Measurements from ENCODE around the gene PLEKHM3. TPM values are rescaled to one million over a fixed set of nuclear protein-coding genes. Genes with fewer than 3 reads are reported as not detected.

PLEKHM3 gene
- polyA plus RNA-seq, 1 experiment: 7.0 TPM

GRCh38 chr2:207938886-207939285, 86.4 kb downstream of the PLEKHM3 start:
- H3K27ac ChIP-seq (ENCODE audit: low read depth, low read length): no peak overlapping the region
- CTCF ChIA-PET: interaction anchor here (1.4 to 1.5 kb wide), 2 partner anchors 102 to 133 kb away, joined by 3 to 8 read pairs; no protein-coding TSS in a partner anchor
- POLR2A ChIA-PET: interaction anchor here (0.7 kb wide), 1 partner anchor 69 kb away, joined by 3 read pairs; no protein-coding TSS in a partner anchor
- DNase-seq (ENCODE audit: low read depth, low spot score): no peak
- H3K27me3 ChIP-seq (ENCODE audit: control insufficient read depth, insufficient read depth, low read length): no peaks in the 10 kb centered on the region
- TF ChIP-seq CTCF (IDR thresholded peaks at IDR 0.05; ENCODE audit: low read depth, low read length): no peak
- no peaks in the 10 kb centered on the region for H3K9me3 ChIP-seq (ENCODE audit: control insufficient read depth, insufficient read depth, low read length)
- H3K4me3 ChIP-seq (ENCODE audit: low read depth, low read length): no peak overlapping the region

- Histone ChIP-seq H3K4me3 (ENCODE audit: low read depth, low read length) (no peak overlapping the region), H3K27me3 (ENCODE audit: control insufficient read depth, insufficient read depth, low read length) (no peaks in the 10 kb centered on the region), H3K27ac (ENCODE audit: low read depth, low read length) (no peak overlapping the region), H3K9me3 (ENCODE audit: control insufficient read depth, insufficient read depth, low read length) (no peaks in the 10 kb centered on the region)
- ChIA-PET CTCF (interaction anchor here (0.9 to 1.5 kb wide), 3 partner anchors 102 to 192 kb away, joined by 3 to 8 read pairs (median 3); no protein-coding TSS in a partner anchor), POLR2A (interaction anchor here (0.7 kb wide), 1 partner anchor 69 kb away, joined by 3 read pairs; no protein-coding TSS in a partner anchor)
- TF ChIP-seq CTCF (IDR thresholded peaks at IDR 0.05; ENCODE audit: low read depth, low read length): no peak
- DNase-seq (ENCODE audit: low read depth, low spot score): no peak
These were observed 86.9 kb downstream of the PLEKHM3 start for GRCh38 chr2:207938415-207938814.

- Histone ChIP-seq H3K27ac (ENCODE audit: low read depth, low read length) (no peak overlapping the region), H3K4me3 (ENCODE audit: low read depth, low read length) (no peak overlapping the region), H3K9me3 (ENCODE audit: control insufficient read depth, insufficient read depth, low read length) (no peaks in the 10 kb centered on the region), H3K27me3 (ENCODE audit: control insufficient read depth, insufficient read depth, low read length) (no peaks in the 10 kb centered on the region)
- CTCF ChIA-PET: interaction anchor here (0.9 to 1.5 kb wide), 3 partner anchors 103 to 191 kb away, joined by 3 to 8 read pairs (median 3); no protein-coding TSS in a partner anchor
- TF ChIP-seq CTCF (IDR thresholded peaks at IDR 0.05; ENCODE audit: low read depth, low read length): no peak
- POLR2A ChIA-PET: no interaction called here
- DNase-seq (ENCODE audit: low read depth, low spot score): no peak
These were observed 87.5 kb downstream of the PLEKHM3 start for GRCh38 chr2:207937823-207938222.

GRCh38 chr2:207937253-207937652, 88.1 kb downstream of the PLEKHM3 start:
- ChIA-PET CTCF (interaction anchor here (0.6 kb wide), 2 partner anchors 72 to 103 kb away, joined by 3 to 4 read pairs; no protein-coding TSS in a partner anchor), POLR2A (no interaction called here)
- no peaks in the 10 kb centered on the region for H3K9me3 ChIP-seq (ENCODE audit: control insufficient read depth, insufficient read depth, low read length)
- TF ChIP-seq CTCF (IDR thresholded peaks at IDR 0.05; ENCODE audit: low read depth, low read length): no peak
- no peak for DNase-seq (ENCODE audit: low read depth, low spot score)
- no peak overlapping the region for H3K27ac ChIP-seq (ENCODE audit: low read depth, low read length)
- no peaks in the 10 kb centered on the region for H3K27me3 ChIP-seq (ENCODE audit: control insufficient read depth, insufficient read depth, low read length)
- H3K4me3 ChIP-seq (ENCODE audit: low read depth, low read length): no peak overlapping the region

- H3K4me3 ChIP-seq (ENCODE audit: low read depth, low read length): no peak overlapping the region
- ChIA-PET POLR2A (no interaction called here), CTCF (interaction anchor here (0.6 kb wide), 1 partner anchor 221 kb away, joined by 3 read pairs; no protein-coding TSS in a partner anchor)
- no peak for TF ChIP-seq CTCF (IDR thresholded peaks at IDR 0.05; ENCODE audit: low read depth, low read length)
- no peak overlapping the region for H3K27ac ChIP-seq (ENCODE audit: low read depth, low read length)
- H3K9me3 ChIP-seq (ENCODE audit: control insufficient read depth, insufficient read depth, low read length): no peaks in the 10 kb centered on the region
- no peak for DNase-seq (ENCODE audit: low read depth, low spot score)
- H3K27me3 ChIP-seq (ENCODE audit: control insufficient read depth, insufficient read depth, low read length): no peaks in the 10 kb centered on the region
These were observed 88.9 kb downstream of the PLEKHM3 start for GRCh38 chr2:207936380-207936779.

All from AG04450 (cell line).